HG02970 (cell line): ENCODE data around the gene TRERF1.
"Not testable (repeated sequence)": the region's sequence is repeated elsewhere in the genome, so short reads cannot be mapped to it uniquely, and the experiment has no call there.

ENCODE experiments used
- ATAC-seq: cut with Tn5 transposase; IDR thresholded peaks from one replicate; pipeline ENCODE4 v1.9.1; 2021; ENCODE audit warnings: mild to moderate bottlenecking, moderate library complexity, moderate number of reproducible peaks; ENCODE audit not compliant: unreplicated experiment, low FRiP score

Gene TRERF1

GRCh38 chr6:42450477-42451332 is 1.0 kb downstream of the TRERF1 start:
- no peak for ATAC-seq

DNA sequence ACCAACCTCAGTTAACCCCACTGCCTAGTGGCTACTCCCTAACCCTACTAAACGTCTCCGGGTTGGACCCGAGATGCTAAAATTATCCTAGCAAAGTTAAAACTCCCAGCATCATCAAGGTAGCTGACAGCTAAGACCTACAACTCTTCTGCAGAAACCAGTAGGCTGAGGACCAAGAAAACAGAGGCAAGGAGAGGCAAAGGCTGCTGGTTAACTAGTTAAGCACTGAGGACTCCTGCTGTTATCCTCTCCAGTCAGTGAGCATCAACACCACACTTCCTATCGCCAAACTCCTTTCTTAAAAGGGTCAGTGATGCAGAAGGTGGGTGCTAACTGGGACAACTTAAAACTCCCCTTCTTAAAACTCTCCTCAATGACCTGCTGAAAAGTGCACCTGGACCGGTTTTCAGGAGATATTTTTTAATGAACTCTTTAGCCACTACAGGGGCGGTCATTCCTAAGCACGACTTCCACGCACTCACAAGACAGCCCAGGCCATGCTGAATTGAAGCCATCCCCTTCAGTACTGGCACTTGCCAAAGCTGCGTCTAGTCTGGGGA is 1.7 kb downstream of the TRERF1 start:
- ATAC-seq: no peak

DNA sequence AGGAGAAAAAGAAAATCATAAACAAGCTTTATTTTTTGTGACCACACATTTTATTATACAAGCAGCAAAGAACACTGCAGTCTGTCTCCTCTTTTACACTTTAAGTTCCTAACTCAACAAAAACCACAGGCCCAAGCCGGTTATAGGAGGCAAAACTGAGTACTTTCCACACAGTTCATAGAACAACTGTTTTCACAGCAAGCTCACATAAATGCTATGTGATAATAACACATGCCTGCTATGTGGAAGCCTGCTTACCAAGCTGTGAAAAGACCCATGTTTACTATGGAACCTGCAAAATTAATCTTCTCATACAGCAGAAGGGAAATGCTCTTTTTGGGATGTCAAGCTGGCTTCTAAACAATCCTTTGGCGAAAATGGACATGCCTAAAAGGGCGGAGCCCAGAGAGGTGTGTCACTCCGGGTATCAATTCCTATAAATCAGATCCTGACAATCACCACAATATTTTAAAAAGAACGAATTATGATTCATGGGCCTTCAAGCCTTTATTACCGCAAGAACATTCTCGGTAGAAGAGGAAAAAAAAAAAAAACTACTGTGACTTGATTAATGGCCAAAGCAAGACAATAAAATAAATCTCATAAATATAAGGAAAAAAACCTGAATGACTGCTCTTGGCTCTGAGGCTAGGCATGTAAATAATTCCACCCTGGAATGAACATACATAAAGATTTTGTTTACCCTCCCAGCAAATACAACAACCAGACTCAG is 2.6 kb downstream of the TRERF1 start:
- no peak for ATAC-seq

DNA sequence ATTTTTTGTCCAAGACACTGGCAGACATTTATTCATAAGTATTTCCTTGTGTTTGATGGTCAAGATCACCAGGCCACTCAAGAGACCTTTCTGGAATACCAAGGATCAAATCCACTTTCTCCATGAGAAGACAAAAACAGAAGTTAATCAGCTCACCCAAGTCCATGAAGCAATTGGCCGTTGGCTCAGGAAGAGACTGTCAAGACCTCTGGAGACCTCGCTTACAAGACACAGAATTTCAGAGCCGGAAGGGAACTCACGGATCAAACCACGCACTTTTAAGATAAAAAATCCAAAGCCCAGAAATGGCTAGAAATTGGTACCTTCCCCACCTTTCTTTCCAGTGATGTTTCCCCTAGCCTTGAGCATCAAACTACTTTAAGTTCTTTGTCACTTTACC is 3.3 kb downstream of the TRERF1 start:
- no peak for ATAC-seq

DNA sequence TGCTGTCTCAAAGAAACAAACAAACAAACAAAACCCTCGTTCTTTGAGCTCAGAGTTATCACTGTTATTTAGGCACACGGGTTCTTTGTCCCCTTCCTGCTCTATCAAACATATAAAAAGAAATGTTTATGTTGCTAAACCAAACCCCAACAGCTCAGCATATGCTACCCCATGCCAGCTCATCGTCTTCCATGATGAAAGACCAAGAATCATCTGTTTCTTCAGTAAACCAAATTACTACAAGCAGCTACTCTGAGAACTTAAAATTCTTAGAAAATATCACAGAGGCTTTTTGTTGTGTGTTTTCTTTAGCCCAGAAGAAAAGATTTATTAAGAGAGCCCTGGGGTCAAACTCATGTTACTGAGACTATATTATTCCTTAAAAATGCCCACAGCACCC is 4.7 kb downstream of the TRERF1 start:
- ATAC-seq: no peak

DNA sequence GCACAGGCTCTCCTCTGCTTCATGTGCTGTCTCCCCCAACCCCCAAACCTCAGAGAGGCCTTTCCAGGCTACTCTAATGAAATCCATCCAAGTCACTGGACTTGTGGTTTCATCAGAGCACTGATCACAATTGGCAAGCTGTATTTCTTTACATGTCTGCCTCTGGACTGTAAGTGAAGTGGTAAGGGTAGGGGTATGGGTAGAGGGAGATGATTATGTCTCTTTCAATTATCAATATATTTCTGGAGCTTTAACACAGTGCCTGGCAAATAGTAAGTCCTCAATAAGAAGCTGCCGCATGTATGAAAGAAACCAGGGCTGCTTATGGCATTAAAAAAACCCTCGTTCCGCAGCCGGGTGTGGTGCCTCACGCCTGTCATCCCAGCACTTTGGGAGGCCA is 5.4 kb downstream of the TRERF1 start:
- ATAC-seq: no peak

DNA sequence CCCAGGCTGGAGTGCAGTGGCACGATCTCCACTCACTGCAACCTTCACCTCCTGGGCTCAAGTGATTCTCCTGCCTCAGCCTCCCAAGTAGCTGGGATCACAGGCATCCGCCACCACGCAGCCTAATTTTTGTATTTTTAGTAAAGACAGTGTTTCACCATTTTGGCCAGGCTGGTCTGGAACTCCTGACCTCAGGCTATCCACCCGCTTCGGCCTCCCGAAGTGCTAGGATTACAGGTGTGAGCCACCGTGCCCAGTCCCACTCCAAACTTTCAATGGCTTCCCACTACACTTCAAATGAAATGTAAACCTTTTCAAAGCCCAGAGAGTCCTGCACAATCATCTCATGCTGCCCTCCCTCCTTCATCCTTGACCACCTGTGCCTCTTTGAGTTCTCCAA is 5.8 kb downstream of the TRERF1 start:
- not testable (repeated sequence) for ATAC-seq

DNA sequence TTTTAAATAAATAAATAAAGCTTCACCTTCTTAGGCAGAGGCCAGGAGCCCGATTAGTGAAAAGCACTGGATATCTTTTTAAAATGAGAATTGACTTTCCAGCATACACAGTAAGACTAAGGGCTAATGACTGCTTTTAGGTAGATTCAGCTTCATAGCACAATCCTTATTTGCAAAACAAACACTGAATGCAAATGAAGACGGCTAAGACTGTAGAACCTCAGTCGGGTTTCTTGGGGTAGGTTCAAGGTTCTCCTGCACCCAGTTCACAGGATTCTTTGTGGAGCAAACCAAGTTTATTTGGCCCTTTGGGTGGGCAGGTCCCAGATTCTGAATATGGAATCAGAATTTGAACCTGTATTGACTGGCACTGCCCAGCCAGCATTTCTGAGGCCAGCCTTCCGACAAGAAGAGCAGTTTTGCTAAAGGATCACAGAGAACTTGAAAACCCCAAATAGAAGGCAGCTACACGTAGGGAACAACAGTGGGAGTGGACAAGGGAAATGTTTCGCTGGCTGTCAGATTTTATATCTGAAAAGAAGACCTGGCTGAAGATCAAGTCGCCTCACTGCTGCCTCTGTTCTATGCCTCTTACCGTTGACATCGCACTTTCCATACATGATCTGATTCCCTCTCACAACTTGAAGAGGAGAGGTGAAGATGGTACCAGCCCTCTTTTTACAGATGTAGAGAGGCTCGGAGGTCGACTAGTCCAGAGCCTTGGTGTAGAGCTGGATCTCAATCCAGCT is 8.2 kb downstream of the TRERF1 start:
- ATAC-seq: no peak

GRCh38 chr6:42441697-42442081 is 10.0 kb downstream of the TRERF1 start:
- ATAC-seq: no peak

GRCh38 chr6:42440778-42441696 is 10.7 kb downstream of the TRERF1 start:
- no peak for ATAC-seq

- no peak for ATAC-seq
These were observed 11.7 kb downstream of the TRERF1 start for GRCh38 chr6:42440027-42440426.

DNA sequence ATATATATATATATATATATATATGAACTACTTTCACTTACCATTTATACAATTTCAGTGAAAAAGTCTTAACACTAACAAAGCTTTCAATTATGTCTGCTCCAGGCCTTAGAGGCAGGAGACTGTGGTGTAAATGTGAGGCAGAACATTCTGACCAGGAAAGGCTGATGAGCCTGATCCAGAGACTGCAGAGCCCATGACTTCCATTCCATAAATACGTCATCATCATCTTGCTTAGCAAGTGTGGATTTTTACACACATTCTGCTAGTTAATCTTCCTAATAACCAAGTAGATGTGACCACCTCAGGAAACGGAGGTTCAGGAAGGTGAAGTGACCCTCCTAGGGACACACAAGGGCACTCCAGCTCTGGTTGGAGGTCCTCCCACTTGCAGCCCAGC is 14.9 kb downstream of the TRERF1 start:
- no peak for ATAC-seq

DNA sequence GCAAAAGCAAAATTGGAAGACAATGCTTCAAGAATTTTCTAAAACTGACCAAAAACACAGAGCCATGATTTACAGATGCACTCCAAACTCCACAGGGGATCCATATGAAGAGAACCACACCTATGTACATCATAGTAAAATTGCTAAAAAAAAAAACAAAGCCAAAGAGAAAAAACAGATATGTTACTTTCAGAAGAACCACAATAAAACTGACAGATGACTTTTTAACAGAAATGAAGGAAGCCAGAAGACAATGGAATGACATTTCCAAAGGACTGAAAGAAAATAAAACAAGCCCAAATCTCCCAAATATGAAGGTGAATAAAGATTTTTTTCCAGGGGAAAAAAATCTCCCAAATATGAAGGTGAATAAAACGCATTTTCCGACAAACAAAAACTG is 17.5 kb downstream of the TRERF1 start:
- no peak for ATAC-seq

GRCh38 chr6:42433409-42433808 is 18.3 kb downstream of the TRERF1 start:
- ATAC-seq: no peak

DNA sequence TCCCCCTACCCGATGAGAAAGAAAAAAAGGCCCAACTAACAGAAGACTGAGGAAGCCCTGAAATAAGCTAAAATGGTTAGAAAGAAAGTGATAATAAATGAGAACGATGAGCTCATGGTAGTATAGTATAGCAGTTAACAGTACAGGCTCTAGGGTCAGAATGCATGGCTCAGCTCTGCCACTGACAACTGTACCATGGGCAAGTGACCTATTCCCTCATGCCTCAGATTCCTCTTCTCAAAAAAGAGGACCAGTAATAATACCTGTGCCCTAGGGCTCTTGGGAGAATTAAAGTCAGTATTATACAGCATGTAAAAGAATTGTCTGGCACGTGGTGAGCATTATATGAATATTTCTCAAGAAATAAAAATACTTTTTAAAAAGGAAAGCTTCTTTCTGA is 19.8 kb downstream of the TRERF1 start:
- no peak for ATAC-seq

DNA sequence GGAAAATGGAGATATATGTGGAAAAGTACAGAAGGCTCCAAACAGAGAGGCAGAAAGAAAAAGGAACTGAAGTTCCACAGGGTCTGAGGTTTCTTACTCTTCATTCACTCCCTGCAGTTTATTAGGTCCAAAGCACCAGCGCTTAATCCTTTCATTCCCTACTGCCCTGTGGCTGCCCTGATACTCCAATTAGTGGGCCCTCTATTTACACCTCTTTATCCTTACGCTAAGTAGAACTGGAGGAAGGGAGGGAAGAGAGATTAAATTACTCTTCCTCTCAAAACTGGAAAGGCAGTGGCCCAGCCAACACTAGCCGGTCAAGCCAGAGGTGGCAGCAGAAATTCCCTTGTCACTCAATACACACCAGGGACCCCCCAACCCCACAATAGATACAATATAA is 20.4 kb downstream of the TRERF1 start:
- ATAC-seq: no peak

DNA sequence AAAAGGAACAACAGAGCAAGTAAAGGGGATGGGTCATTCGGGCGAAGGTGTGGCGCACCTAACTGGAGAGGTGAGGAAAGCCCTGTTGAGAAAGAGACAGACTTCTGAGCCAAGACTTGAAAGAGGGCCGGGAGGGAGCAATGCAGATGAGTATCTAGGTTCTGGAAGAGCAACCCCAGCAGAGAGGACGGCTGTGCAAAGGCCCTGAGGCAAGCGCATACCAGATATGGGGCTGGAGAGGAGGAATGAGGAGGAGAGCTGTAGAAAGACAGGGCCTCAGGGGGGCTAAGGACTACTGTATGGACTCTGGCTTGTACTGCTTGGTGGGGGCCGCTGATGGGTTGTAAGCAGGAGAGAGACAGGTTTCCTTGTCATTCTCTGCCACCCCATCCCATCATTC is 21.9 kb downstream of the TRERF1 start:
- ATAC-seq: no peak

DNA sequence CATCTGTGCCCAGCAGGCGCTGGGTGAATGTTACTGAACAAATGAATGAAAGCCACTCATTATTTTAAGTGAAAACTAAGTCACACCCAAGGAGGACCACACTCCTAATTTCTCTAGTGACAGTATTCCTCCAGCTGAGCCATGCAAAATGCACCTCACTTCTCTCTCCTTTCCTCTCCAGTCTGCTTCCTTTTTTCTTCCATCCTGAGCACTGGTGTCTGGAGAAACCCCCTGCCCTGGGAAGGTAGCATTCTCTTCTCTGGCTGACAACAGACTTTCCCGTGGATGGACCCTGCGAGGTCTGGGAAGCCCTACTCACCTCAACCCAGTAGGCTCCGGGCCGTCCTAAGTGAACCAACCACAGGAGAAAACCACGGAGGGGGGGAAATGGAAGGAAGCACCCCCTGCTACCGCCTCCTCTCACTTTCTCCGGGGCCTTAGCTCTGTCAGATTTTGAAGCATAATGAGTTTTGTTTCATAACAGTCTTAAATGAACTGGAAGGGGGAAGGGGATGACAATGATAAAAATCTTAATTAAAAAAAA is 22.6 kb downstream of the TRERF1 start:
- ATAC-seq: no peak

DNA sequence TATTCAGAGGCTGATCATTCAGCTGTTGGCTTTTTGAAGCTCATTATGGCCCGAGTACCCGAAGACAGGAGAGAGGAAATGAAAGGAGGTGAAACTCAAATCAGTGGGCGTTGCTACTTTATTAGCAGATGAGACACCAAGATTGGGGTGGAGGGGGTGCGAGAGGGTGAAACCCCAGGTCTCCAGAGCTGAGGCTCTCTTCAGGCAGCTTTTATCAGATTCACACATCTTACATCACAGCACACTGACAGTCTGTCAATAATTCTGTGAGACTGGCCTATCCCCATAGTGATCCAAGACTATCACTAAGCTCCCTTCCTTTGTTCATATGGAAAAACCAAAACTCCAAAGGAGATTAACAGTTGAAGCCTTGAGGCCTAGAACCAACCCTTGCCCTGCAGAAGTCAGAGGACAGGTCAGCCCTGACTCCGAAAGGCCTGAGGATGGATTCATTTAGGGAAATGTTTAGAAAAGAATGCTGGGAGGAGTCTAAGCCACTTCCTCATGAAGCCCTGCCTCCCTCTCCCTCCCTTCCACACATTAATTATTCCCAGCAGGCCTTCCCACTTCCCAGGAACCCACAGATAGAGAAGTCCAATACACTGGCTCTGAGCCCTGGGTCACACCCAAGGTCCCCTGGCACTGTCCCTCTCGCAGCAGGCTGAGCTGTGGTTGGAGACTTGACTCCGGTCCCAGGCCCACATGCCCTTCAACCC is 23.2 kb downstream of the TRERF1 start:
- ATAC-seq: no peak
